Measurements from ENCODE around the gene DYRK1B. TPM values are rescaled to one million over a fixed set of nuclear protein-coding genes. Genes with fewer than 3 reads are reported as not detected.

Gene DYRK1B
- total RNA-seq, 1 donor from 2014 or later, result 15.5 TPM

- H3K4me3 ChIP-seq (ENCODE audit: low read depth, low read length), result no peak overlapping the region
- DNase-seq (ENCODE audit: low read depth), result no peak
- TF ChIP-seq, protein P1, sequence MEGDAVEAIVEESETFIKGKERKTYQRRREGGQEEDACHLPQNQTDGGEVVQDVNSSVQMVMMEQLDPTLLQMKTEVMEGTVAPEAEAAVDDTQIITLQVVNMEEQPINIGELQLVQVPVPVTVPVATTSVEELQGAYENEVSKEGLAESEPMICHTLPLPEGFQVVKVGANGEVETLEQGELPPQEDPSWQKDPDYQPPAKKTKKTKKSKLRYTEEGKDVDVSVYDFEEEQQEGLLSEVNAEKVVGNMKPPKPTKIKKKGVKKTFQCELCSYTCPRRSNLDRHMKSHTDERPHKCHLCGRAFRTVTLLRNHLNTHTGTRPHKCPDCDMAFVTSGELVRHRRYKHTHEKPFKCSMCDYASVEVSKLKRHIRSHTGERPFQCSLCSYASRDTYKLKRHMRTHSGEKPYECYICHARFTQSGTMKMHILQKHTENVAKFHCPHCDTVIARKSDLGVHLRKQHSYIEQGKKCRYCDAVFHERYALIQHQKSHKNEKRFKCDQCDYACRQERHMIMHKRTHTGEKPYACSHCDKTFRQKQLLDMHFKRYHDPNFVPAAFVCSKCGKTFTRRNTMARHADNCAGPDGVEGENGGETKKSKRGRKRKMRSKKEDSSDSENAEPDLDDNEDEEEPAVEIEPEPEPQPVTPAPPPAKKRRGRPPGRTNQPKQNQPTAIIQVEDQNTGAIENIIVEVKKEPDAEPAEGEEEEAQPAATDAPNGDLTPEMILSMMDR (conservative IDR thresholded peaks at IDR 0.05; ENCODE audit: low read depth, low read length), result peak; percentile 70
These were observed 10.2 kb upstream of the DYRK1B start for GRCh38 chr19:39843919-39844793.

DNA sequence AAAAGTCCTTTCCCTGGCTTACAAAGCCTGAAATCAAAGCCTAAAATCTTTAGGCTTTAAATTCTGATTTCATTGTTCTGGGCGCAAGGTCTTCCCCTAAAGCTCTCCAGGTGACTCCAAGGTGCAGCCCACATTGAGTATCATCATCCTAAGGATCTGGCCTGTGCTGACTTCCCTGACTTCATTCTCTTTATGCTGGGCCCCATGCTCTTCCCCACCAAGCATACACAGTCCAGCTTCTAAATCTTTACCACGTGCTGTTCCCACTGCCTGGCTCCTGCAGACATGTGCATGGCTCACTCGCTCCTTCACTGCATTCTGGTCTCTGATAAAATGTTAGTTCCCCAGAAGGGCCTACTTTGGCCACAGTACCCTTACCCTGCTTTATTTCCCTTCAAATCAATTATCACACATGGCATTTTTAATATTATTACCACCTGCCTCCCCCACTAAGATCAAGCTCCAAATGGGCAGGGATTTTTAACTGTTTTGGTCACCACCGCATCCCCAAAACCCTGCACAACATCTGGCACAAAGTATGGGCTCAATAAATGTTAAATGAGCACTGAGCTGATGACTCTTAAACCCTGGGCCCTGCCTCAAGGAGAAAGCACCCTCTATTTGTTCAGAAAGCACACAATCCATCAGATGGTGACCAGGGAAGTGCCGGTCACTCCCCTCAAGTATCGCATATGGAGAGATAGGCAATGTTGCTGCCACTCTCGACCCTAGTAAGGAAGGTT, 8.9 kb upstream of the DYRK1B start:
- DNase-seq (ENCODE audit: low read depth), result no peak
- no peak overlapping the region for H3K4me3 ChIP-seq (ENCODE audit: low read depth, low read length)
- TF ChIP-seq, protein P1 (conservative IDR thresholded peaks at IDR 0.05; ENCODE audit: low read depth, low read length), result no peak

DNA sequence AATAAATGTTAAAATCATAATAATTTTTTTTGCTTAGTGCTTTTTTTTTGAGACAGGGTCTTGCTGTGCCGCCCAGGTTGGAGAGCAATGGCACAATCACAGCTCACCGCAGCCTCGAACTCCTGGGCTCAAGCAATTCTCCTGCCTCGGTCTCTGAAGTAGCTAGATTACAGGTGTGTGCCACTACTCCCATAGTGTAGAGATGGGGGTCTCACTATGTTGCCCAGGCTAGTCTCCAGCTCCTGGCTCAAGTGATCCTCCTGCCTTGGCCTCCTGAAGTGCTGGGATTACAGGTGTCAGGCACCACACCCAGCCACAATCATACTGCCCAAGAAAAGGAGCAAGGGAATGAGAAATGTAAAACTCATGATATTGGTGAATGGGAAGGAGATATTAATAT, 7.1 kb upstream of the DYRK1B start:
- DNase-seq (ENCODE audit: low read depth), result no peak
- no peak overlapping the region for H3K4me3 ChIP-seq (ENCODE audit: low read depth, low read length)
- TF ChIP-seq, protein P1 (conservative IDR thresholded peaks at IDR 0.05; ENCODE audit: low read depth, low read length), result no peak

DNA sequence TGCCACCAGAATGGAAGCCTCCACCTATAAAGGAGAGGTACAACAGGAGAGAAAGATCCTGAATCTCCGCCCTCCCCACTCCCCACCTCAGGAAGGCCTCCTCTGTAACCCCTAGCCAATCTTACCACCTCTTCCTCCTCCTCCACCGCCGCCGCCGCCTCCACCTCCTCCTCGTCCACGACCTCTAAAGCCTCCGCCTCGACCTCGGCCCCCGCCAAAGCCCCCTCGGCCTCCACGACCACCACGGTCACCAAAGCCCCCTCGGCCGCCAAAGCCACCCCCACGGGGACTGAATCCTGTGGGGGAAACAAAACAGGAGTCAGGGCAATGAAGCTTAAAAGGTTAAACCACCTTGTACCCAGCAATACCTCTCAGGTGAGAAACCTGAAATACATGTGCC, 6.5 kb upstream of the DYRK1B start:
- no peak overlapping the region for H3K4me3 ChIP-seq (ENCODE audit: low read depth, low read length)
- DNase-seq (ENCODE audit: low read depth), result no peak
- TF ChIP-seq, protein P1 (conservative IDR thresholded peaks at IDR 0.05; ENCODE audit: low read depth, low read length), result no peak

DNA sequence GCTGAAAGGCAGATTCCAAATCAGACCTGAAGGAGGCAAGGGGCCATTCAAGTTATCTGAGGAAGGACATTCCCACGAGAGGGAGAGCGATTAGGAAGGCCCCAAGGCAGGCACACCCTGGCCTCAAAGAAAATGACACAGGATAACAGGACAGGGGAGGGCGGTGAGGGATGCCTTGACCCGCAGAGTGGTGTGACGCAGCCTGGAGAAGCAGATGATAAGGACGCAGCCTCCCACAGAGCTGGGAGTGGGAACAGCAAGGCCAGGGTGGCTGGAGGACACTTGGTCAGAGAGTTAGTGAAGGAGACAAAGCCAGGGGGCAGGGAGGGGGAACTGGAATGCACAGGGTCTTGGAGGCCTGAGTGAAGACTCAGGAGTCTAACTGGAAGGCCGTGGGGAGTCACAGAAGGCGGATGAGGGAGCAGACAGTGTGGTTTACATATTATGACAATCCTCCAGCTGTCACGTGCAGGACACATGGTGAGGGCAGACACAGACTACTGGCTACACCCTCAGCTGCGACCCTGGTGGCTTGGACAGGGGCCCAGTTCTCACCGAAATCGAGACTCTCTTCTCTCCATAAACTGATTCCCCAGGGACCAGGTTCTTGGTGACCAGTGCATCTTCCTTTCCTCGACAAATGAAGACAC, 5.8 kb upstream of the DYRK1B start:
- TF ChIP-seq, protein P1 (conservative IDR thresholded peaks at IDR 0.05; ENCODE audit: low read depth, low read length), result no peak
- no peak overlapping the region for H3K4me3 ChIP-seq (ENCODE audit: low read depth, low read length)
- DNase-seq (ENCODE audit: low read depth), result no peak

DNA sequence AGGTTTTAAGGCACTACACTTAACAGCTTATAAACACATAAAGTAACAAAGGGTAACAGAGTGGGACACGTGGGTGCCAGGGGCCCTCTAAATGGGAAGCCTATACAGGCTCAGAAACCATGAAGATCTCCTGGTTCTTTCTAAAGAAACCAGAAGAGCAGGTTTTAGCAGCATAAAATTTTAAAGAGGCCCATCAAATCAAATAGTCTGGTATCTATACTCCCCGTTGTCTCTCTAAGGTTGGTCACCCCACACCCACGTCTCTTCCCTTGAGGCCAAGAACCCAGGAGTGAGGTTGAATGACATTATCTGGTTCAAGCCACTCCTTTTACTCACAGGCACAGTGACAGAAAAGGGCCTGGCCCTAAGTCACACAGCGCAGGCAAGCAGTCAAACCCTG, 4.6 kb upstream of the DYRK1B start:
- DNase-seq (ENCODE audit: low read depth), result no peak
- TF ChIP-seq, protein P1 (conservative IDR thresholded peaks at IDR 0.05; ENCODE audit: low read depth, low read length), result no peak
- H3K4me3 ChIP-seq (ENCODE audit: low read depth, low read length), result no peak overlapping the region
